ENCODE data around the gene ERICH3.

DNA sequence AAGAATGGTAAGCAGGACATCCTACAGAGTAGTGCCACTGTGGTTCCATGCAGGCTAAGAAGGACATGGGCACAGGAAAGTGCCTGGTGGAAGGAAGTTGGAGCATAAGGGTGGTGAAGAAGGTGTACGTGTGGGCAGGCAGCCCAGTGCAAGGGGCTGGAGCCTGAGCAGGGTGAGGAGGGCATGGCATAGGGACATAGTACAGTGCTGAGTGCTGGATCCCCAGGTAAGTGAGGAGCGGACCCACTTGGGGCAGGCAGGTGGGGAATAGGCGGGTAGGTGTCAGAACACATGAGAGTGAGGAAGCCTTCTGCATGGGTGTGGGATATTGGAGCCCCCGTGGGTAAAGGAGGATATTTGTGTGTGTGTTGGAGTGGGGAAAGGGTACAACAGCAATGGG, 145.5 kb downstream of the ERICH3 start:
- TF ChIP-seq POLR2A (IDR thresholded peaks at IDR 0.05): no peak
- TF ChIP-seq, protein P1, sequence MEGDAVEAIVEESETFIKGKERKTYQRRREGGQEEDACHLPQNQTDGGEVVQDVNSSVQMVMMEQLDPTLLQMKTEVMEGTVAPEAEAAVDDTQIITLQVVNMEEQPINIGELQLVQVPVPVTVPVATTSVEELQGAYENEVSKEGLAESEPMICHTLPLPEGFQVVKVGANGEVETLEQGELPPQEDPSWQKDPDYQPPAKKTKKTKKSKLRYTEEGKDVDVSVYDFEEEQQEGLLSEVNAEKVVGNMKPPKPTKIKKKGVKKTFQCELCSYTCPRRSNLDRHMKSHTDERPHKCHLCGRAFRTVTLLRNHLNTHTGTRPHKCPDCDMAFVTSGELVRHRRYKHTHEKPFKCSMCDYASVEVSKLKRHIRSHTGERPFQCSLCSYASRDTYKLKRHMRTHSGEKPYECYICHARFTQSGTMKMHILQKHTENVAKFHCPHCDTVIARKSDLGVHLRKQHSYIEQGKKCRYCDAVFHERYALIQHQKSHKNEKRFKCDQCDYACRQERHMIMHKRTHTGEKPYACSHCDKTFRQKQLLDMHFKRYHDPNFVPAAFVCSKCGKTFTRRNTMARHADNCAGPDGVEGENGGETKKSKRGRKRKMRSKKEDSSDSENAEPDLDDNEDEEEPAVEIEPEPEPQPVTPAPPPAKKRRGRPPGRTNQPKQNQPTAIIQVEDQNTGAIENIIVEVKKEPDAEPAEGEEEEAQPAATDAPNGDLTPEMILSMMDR (IDR thresholded peaks at IDR 0.05): no peak
